GM13976 (cell line): ENCODE data around the gene RETN.

Source experiments
- DNase-seq: peaks from one replicate; pipeline ENCODE4 v3.0.0; 2012; ENCODE audit warnings: low spot score
- in situ Hi-C: fragments of 300-500 bp; cut with MboI; formaldehyde crosslinking; loops from one replicate; pipeline ENCODE4 v1.12.0; 2022; ENCODE audit warnings: low sequenced_read_pairs, mixed read lengths, inconsistent platforms; ENCODE audit not compliant: unreplicated experiment
- TF ChIP-seq, protein P1 (sequence below): IDR thresholded peaks from 2 replicates; pipeline ENCODE4 v1.5.1; 2012; ENCODE audit warnings: borderline replicate concordance, mild to moderate bottlenecking; ENCODE audit not compliant: insufficient read depth; ENCODE audit errors: extremely low read depth, missing control alignments, control extremely low read depth

RETN gene

DNA sequence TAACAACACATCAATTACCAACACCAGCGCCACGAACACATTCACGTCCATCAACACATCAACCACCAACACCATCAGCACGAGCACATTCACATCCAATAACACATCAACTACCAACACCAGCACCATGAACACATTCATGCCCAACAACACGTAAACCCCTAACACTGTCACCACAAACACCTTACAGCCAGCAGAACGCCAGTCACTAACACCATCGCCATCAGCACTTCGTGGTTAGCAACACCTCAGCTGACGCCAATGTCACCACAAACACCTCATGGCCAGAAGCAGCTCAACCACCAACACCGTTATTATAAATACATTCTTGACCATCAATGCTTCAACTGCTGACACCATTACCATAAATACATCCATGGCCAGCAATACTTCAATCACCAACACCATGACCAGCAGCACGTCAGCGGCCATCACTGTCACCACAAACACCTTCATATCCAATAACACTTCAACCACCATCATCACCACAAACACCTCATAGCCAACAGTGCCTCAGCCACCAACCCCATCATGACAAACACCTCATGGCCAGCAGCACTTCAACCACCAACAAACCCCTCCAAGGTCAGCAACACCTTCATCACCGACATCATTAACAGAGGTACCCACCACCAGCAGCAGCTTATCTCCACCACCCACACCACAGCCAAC, 23.7 kb downstream of the RETN start:
- in situ Hi-C loops: no loop called here
- no peak for DNase-seq
- TF ChIP-seq, protein P1, sequence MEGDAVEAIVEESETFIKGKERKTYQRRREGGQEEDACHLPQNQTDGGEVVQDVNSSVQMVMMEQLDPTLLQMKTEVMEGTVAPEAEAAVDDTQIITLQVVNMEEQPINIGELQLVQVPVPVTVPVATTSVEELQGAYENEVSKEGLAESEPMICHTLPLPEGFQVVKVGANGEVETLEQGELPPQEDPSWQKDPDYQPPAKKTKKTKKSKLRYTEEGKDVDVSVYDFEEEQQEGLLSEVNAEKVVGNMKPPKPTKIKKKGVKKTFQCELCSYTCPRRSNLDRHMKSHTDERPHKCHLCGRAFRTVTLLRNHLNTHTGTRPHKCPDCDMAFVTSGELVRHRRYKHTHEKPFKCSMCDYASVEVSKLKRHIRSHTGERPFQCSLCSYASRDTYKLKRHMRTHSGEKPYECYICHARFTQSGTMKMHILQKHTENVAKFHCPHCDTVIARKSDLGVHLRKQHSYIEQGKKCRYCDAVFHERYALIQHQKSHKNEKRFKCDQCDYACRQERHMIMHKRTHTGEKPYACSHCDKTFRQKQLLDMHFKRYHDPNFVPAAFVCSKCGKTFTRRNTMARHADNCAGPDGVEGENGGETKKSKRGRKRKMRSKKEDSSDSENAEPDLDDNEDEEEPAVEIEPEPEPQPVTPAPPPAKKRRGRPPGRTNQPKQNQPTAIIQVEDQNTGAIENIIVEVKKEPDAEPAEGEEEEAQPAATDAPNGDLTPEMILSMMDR: no peak

DNA sequence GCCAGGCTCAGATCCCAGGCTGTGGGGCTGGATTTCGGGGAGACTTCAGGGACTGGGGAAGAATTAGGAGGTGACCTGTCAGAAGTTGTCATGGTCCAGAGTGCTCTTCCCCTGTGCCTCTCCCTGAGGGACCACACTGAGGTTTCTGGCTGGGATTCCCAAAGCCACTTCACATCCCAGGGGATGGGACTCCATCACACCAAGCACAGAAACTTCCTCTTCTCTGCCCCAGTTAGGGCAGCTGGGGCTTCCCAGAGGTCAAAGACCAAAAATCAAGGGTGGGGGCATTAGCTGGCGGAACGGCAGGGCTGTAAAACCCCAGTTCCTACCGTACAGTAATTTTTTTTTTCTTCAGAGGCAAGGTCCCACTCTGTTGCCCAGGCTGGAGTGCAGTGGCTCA, 25.6 kb downstream of the RETN start:
- in situ Hi-C loops: no loop called here
- TF ChIP-seq, protein P1: no peak
- no peak for DNase-seq

- TF ChIP-seq, protein P1: no peak
- no peak for DNase-seq
- in situ Hi-C loops: no loop called here
These were observed 29.0 kb downstream of the RETN start for GRCh38 chr19:7697721-7698287.

DNA sequence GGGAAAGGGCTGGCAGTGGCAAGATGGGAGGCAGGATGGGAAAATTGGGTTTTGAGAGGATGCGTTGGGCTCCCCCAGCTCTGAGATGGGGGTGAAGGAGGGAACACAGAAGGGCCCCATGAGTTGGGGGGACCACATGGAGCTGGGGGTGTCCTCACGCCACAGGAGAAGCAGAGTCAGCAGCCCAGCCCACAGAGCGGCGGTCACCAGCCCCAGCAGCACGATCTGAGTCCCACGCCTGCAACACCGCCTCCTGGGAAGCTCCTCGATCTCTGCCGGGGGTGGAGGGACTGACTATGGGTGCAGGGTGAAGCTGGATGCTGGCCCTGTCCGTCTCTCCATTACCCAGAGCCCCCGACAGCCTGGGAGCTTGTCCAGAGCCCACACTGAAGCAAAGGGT, 29.7 kb downstream of the RETN start:
- TF ChIP-seq, protein P1: no peak
- DNase-seq: no peak
- in situ Hi-C loops: no loop called here

DNA sequence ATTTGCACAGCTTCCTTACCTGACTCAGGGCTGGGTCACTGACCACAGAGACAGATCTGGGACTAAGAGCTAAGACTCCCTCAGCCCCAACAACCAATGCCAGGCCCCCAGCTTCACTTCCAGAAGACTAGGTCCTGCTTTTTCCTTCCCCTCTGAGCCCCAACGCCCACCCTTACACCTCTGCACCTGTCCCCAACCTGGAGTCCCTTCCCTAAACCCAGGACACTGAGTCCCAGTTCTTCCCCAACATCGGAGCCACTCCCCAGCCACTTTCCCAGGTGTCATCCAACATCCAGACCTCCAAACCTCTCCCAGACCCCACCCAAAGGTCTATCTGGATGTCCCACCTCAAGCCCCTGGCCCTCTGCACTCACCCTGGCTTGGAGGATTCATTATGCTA, 30.2 kb downstream of the RETN start:
- TF ChIP-seq, protein P1: no peak
- in situ Hi-C loops: no loop called here
- DNase-seq: no peak

GRCh38 chr19:7699417-7700401, 30.9 kb downstream of the RETN start:
- DNase-seq: peak; percentile 77
- in situ Hi-C loops: no loop called here
- TF ChIP-seq, protein P1: no peak
